GM12801 (cell line): ENCODE measurements around the gene CREB3L2.

Experiments used
- CTCF ChIP-seq: IDR thresholded peaks from one replicate; pipeline ENCODE4 v1.5.1; 2011; ENCODE audit warnings: control low read depth; ENCODE audit not compliant: insufficient read length; ENCODE audit errors: extremely low read depth

CREB3L2 gene

GRCh38 chr7:137987018-137987349, 14.9 kb downstream of the CREB3L2 start:
- TF ChIP-seq CTCF, result no peak

- no peak for TF ChIP-seq CTCF
These were observed 15.5 kb downstream of the CREB3L2 start for GRCh38 chr7:137986252-137987017.

- no peak for TF ChIP-seq CTCF
These were observed 16.0 kb downstream of the CREB3L2 start for GRCh38 chr7:137985897-137986251.

- no peak for TF ChIP-seq CTCF
These were observed 16.5 kb downstream of the CREB3L2 start for GRCh38 chr7:137985253-137985896.

- no peak for TF ChIP-seq CTCF
These were observed 17.5 kb downstream of the CREB3L2 start for GRCh38 chr7:137984181-137985041.

GRCh38 chr7:137983323-137984008, 18.4 kb downstream of the CREB3L2 start:
- no peak for TF ChIP-seq CTCF

- no peak for TF ChIP-seq CTCF
These were observed 20.2 kb downstream of the CREB3L2 start for GRCh38 chr7:137981668-137982067.
